Activated CD4-positive, alpha-beta T cell treated with anti-CD3 and anti-CD28 coated beads, Interleukin-2, Interleukin-4, amounts not matched to agents 100 ng/mL and 50 ng/mL, durations not matched to agents 16 hours and 8 hours (primary cell): ENCODE data around the gene KCNC1.

Experiments used
- DNase-seq: peaks from one replicate; pipeline ENCODE4 v3.0.0-alpha.2; 2020; ENCODE audit warnings: low spot score

The KCNC1 gene

GRCh38 chr11:17716807-17717206 is 17.8 kb upstream of the KCNC1 start:
- DNase-seq, result no peak

- DNase-seq, result no peak
These were observed 16.6 kb upstream of the KCNC1 start for GRCh38 chr11:17718015-17718414.

GRCh38 chr11:17718510-17718962 is 16.0 kb upstream of the KCNC1 start:
- no peak for DNase-seq

GRCh38 chr11:17719028-17719937 is 15.3 kb upstream of the KCNC1 start, which contains the start of gene MYOD1:
MYOD1 (plus strand) TSS chr11:17719571; CDS start chr11:17719783, 212 bp downstream.
- DNase-seq, result no peak

GRCh38 chr11:17719938-17720795 is 14.4 kb upstream of the KCNC1 start:
- DNase-seq, result no peak

- DNase-seq, result no peak
These were observed 13.8 kb upstream of the KCNC1 start for GRCh38 chr11:17720796-17721171.

GRCh38 chr11:17721242-17721999 is 13.2 kb upstream of the KCNC1 start:
- DNase-seq, result no peak

GRCh38 chr11:17722000-17722643 is 12.5 kb upstream of the KCNC1 start:
- no peak for DNase-seq

- no peak for DNase-seq
These were observed 10.3 kb upstream of the KCNC1 start for GRCh38 chr11:17724020-17724908.

GRCh38 chr11:17725174-17725573 is 9.4 kb upstream of the KCNC1 start:
- no peak for DNase-seq

- no peak for DNase-seq
These were observed 4.4 kb upstream of the KCNC1 start for GRCh38 chr11:17730137-17730536.

GRCh38 chr11:17730608-17731462 is 3.7 kb upstream of the KCNC1 start:
- DNase-seq, result peak; percentile 79

- DNase-seq, result no peak
These were observed 1.3 kb upstream of the KCNC1 start for GRCh38 chr11:17733261-17733660.

- peak; percentile 17 for DNase-seq
These were observed 621 bp downstream of the KCNC1 start for GRCh38 chr11:17734986-17735817.

GRCh38 chr11:17735818-17736578 is 1.4 kb downstream of the KCNC1 start:
- no peak for DNase-seq

- DNase-seq, result no peak
These were observed 2.0 kb downstream of the KCNC1 start for GRCh38 chr11:17736579-17736893.

- DNase-seq, result no peak
These were observed 2.6 kb downstream of the KCNC1 start for GRCh38 chr11:17736930-17737817.
